GM21619 (cell line): Measurements from ENCODE around the gene MSH5.

Source experiments
- ATAC-seq: cut with Tn5 transposase; IDR thresholded peaks from one replicate; pipeline ENCODE4 v1.9.1; 2021; ENCODE audit not compliant: unreplicated experiment

MSH5 gene

DNA sequence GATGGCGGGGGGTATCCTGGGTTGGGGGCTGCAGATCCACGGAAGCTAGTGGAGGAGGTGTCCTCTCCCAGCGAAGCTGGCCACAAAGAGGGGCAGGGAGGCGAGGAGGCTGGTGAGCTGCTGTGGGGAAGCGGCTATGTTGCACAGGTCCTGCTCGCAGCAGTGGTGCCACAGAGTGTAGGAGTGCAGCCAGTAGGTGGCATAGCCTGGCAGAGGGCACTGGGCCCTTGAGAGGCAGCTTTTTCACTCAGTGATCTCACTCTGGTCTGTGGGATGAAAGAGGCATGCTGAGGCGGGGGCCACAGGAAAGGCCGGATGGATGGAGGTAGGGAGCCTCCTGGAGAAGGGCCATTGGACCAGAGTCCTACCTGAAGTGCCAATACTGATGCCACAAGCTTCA is 27.5 kb upstream of the MSH5 start:
- ATAC-seq: no peak

DNA sequence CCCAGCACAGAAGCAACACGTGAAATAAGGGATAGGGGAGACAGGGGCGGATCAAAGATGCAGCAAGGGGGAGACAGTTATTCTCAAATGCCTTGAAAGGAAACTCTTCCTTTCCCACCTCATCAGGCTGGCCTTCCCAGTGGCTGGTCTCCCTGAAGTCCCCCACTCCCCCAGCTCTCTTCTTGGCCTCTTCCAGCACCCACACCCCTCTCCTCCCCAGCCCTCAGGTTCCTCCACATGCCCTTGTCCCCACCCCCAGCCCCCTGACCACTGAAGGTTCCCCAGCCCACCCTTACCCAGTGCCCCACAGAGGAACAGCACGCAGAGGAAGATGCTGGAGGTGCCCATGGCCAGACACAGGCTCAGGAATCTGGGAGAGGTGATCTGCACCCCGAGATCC is 26.3 kb upstream of the MSH5 start:
- no peak for ATAC-seq

DNA sequence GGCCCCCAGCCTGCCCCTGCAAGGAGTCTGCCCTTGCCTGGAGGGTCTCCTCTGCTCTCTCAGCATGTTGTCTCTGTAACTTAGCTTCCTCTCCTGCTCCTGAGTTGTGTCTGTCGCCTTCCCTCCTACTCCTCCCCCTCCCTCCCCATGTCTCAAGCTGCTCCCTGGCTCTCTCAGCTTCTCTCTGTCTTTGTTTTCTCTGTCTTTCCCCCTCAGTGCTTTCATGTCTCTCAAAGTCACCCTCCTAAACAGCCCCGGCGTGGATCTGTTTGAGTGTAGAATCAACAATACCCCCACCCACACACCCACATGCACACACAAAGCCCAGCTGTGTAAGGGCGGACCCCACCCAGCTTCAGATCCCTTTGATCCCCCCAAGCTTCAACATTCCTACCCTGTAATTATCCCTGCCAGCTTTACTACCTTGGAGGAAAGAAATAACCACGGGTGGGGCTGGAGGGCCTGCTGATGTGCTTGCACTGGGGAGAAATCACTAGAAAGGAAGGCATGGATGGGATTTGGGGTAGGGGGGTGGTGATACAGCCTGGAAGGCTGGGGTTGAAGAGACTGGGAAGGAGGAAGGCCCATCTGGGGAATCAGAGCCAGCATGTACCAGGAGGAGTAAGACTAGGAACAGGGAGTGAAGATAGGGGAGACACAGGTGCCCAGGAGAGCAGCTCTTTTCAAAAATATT is 25.7 kb upstream of the MSH5 start:
- no peak for ATAC-seq

DNA sequence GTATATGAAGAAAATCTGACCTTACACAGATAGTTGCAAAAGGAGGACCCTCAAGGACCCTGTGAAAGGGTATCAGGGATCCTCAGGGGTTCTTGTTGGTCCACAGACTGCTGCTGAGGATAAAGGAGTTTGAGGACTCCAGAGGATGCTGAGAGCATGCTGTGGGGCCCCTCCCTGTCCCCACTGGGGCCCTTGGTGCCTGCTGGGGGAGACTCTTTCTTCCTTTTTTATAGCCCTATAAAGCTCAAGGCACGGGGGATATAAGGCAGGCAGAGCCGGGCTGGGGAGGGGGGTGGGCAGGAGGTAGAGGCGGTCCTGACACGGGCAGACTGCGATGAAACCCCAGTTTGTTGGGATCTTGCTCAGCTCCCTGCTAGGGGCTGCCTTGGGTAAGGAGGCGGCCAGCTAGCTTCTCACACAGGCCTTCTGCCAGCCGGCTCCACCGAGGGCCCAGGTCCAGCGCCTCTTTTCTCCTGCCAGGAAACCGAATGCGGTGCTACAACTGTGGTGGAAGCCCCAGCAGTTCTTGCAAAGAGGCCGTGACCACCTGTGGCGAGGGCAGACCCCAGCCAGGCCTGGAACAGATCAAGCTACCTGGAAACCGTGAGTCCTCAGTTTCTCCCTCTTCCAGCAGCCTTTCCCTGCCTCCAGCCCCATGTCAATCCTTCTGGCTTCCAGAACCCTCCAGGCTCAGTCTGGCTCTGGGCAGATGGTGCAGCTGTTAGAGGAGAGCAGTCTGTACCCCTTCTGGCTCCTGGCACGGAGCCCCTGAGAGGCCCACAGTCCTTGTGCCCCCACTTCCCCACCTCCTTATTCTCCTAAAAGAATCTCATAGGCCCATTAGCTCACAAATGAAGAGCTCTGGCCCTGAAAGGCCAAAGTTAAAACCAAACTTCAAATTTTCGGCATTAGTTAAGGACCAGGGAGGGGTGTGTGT is 24.5 kb upstream of the MSH5 start, which contains the start of gene LY6G6D:
Gene LY6G6D (plus strand): TSS at position 327 of the 937 bp plus-strand sequence. CDS start 8 bp downstream, at position 335.
- ATAC-seq: no peak

DNA sequence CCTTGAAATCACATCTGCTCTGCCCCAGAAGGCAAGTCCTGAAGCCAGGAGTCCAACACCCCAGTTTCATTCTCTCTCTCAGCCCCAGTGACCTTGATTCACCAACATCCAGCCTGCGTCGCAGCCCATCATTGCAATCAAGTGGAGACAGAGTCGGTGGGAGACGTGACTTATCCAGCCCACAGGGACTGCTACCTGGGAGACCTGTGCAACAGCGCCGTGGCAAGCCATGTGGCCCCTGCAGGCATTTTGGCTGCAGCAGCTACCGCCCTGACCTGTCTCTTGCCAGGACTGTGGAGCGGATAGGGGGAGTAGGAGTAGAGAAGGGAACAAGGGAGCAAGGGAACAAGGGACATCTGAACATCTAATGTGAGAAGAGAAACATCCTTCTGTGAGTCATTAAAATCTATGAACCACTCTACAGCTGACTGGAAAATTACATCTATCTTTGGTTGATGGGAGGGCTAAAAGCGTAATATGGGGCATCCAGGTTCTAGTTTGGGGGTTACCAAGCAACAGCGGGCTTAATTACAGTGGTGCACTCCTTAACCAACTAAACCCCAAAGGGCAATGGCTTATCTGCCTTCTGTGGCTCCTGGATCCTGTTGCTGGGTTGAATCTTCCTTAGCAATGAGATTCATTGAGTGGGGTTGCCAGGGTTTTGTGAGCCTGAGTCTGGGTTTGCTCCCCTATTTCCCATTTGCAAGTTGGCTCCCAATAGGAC is 22.1 kb upstream of the MSH5 start:
- no peak for ATAC-seq

DNA sequence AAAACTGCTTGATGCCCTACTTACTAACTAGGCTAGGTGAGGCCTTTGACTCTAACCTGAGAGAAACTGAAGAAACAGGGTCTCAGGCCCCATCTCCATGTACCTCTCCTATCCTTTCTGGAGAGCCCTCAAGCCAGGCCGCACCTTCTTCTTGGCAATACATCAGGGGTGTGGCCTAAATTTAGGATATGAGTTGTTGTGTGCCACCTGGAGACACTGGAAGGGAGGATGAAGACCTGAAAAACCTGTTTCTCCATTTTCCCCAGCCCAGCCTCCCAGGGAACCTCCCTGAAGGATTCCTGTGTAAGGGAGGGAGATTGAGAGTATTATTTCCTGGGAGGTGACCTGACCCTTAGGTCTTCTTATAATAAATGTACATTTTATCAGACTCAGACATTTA is 21.5 kb upstream of the MSH5 start:
- ATAC-seq: no peak

DNA sequence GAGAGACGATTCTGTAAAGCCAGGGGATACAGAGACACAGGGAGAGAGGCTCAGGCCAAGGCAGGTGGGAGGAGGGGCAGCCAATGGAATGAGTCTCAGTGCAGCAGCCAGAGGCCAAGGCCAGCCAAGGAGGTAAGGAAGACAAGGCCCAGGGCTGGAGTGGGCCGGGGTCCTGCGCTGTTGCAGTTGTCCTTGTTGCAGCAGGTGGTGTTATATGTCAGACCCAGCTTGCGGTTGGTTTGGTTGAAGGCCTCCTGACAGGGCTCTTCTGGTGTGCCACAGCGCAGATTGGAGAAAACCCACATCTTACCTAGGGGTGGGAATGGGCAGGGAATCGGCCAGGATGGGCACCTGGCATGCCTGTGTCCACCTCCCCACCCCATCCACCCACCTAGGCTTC is 20.8 kb upstream of the MSH5 start:
- no peak for ATAC-seq

DNA sequence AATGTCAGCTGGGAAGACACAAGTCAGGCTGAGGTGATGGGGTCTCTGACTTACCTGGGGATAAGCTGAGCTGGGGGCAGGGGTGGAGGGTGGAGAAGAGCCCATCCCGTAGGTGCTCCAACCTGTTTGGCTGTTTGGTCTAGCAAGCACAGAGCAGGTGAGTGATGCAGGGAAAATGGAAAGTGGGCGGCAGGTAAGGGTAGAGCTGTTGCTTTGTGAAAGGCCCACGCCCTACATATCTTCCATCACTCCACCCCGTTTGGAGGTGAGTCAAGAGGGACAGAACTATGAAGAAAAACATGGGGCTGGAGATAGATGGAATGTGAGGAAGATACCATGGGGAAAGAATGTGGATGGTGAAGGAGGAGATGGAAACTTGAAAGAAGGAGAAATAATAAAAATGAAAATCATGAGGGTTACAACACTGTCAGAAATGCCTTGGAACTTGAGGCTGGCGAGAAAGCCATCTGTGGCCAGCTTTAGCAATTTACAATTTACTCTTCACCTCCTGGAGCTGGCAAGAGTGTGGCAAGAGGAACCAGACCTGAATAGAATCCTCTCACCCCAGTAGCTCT is 19.5 kb upstream of the MSH5 start:
- ATAC-seq: no peak

DNA sequence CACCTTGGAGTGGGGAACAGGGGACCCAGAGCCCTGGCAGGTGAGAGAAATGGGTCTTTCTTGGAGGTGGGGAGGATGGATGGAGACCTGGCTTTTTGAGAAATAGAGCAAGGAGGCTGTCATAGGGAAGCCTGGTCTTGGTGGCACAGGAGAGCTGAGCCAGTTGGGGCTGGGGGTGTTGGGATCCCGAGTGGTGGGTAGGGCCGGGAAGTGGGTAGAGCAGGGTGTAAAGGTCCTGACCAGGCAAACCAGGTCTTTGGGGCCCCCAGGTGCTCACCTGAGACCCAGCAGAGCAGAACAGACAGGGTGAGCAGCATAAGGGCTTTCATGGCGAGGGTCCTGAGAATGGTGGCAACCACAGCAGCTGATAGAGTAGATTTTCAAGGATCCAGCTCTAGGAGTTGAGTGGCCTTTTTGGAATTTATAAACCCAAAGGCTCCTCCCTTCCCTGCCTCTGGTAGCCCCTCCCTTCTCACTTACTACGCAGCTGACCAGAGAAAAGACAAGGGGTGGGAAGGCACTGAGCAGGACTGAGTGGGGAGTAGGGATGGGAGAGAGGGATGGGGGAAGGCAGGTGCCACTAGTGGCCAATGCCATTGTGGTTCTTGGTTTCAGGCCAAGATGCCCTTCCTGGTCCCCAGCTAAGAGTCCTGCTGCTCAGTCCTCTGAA is 18.3 kb upstream of the MSH5 start, which contains the start of gene LY6G6C:
Gene LY6G6C (minus strand): TSS at position 396 of the 670 bp plus-strand sequence. CDS start 67 bp downstream, at position 329.
- ATAC-seq: no peak

DNA sequence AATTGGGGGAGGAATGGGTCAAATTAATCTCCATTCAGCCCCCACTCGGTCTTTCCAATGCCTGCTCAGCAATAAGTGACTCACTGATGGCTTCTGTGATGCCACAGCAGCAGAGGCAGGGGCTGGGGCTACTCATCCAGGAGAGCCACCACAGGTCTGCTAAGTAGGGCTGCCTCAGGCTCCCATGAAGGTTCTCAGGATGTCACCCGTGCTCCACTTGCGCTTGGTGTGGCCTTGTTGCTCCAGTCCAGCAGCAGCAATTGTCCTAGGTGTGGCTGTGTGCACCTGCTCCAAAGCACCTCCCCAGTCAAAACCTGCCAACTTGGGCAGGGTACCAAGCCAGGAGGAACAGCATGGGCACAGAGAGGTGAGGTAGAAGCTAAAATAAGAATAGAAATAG is 17.6 kb upstream of the MSH5 start:
- ATAC-seq: no peak

DNA sequence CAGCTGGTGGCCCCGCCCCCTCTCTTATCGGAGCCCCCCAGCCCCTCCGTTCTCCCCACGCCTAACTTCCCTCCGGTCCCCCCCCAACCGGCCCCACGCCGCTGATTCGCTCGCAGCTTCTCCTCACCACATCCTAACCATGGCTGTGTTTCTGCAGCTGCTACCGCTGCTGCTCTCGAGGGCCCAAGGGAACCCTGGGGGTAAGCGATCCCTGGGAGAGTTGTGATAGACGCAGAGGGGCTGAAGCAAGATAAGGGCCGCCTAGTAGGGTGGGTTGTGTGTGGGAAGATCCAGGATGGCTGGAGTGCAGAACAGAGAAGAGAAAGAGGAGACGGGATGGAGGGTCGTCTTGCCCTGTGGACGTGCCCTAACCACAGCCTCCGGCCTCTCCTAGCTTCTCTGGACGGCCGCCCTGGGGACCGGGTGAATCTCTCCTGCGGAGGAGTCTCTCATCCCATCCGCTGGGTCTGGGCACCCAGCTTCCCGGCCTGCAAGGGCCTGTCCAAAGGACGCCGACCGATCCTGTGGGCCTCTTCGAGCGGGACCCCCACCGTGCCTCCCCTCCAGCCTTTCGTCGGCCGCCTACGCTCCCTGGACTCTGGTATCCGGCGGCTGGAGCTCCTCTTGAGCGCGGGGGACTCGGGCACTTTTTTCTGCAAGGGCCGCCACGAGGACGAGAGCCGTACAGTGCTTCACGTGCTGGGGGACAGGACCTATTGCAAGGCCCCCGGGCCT is 16.4 kb upstream of the MSH5 start, which contains the start of gene MPIG6B:
Gene MPIG6B (plus strand): TSS at position 129 of the 735 bp plus-strand sequence. CDS start 11 bp downstream, at position 140.
- no peak for ATAC-seq

DNA sequence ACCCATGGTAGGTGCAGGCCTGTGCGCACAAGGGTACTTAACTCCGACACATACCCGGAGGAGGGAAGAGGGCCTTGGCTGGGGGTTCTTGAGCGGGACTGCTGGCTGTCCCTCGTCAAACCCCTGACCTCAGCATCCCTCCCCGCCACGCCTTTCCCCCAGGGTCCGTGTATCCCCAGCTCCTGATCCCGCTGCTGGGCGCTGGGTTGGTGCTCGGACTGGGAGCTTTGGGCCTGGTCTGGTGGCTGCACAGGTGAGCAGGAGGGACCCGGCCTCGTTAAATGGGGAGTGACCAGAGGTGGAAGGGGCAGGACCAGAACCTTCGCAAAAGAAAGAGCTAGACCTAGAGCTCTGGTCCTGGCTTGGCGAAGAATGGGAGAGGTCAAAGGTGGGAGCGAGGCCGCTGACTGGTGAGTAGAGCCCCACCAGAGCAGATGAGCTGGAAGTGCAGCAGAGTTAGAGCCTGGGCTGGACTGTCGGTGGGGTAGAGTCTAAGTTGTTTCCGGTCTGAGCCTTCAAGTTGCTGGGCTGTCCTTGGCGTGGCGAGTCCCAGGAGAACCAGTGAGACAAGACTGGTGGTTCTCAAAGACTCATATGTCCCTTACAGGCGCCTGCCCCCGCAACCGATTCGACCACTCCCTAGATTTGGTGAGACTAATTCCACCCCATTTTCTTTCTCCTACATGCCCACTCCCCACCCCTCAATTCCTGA is 15.7 kb upstream of the MSH5 start:
- ATAC-seq: no peak

DNA sequence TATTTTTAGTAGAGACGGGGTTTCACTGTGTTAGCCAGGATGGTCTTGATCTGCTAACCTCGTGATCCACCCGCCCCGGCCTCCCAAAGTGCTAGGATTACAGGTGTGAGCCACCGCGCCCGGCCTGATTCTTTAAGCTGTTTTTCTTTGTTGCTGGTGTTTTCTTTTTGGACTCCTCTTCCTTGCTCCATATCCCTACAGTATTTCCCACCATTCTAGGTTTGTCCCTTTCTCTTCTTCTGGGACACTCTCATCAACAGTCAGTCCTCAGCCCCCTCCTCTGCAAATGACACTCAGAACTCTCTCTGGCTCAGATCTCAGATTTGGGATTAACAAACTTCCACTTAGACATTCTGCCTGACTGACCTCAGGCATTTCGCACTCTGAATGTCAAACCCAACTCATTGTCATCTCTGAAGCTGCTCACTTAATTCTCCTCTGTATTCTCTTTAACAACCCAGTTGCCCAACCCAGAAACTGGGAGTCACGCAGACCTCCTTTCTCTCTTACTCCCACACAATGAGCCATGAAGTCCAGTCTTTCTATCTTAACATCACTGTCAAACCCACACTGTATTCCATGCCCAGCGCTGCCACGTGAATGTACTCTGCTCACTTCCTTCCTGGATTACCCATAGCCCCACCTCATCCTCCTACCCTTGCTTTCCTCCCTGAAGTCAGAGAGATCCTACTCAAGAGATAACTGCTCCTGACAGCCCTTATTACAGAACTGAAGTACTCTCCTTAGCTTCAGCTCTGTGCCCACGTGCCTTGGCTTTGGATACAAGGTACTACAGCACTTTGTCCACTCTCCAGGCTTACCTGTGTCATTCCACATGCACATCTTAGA is 14.1 kb upstream of the MSH5 start:
- no peak for ATAC-seq

DNA sequence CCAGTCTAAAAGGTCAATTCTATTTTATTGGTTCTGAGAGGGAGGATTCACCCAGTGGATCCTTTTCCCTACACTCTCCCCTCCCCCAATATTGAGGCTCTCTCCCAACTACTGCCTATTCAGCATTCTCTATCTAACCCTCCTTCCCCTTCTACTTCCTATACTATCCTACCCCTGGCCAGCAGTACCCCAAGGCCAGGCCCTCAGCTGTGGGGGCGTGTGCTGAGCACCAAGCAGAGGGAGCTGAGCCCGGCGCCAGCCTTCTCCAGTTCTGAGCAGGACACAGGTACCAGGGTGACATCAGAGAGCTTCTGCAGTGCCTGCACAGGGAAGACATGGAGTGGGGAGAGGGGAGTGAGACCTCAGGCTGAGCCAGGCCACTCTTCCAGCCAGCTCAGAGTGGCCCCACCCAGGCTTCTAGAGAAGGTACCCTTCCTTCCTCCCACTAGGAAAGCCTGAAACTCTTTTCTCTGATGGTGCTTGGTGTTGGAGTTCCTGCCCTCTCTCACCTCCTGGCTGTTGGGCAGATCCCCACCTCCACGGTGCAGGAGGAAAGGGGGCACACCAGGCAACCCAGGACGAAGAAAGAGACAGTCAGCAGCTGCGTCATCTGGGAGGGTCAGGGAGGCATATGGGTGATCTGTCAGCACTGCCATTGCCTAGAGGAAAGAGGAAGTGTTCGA is 12.6 kb upstream of the MSH5 start:
- no peak for ATAC-seq

DNA sequence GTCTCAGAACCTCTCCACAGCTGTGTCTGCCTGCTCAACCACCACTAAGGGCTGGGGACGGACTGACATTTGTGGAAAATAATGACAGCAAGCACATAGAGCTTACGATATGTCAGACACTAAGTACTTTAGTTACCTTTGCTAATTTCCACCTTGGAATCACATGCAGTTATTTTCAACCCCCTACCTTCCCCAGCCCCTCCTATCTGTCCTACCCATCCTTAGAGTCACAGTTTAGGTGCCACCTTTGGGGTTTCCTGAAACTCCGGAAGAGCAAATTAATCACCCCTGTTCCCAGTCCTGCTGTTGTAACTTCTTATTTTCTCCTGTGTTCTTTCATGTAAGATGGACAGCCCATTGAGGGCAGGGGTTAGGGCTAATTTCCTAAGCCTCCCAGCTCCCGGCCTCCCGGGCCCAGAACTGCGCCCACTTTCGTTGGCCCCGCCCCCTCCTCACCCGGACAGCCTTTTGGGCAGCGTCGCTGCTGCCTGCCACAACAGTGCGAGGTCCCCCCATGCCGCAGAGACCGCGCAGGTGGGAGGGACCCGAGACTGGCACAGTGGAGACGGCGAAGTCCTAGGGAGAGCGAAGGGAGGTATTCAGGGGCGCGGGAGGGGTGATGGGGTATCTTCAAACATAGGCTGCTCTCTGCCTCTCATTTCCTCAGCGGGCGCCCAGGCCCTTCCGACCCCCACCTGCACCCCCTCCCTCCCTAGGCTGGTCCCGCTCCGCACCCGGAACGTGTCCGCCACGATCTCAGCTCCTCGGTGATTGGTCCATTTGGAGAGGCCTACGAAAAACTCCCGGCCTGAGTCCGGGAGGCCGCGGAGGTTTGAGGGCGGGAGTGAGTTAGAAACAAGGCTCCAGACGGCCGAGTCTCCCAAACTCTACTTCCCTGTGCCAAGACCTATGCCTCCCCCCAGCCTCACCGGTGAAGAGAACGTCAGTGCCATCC is 11.8 kb upstream of the MSH5 start:
- no peak for ATAC-seq

DNA sequence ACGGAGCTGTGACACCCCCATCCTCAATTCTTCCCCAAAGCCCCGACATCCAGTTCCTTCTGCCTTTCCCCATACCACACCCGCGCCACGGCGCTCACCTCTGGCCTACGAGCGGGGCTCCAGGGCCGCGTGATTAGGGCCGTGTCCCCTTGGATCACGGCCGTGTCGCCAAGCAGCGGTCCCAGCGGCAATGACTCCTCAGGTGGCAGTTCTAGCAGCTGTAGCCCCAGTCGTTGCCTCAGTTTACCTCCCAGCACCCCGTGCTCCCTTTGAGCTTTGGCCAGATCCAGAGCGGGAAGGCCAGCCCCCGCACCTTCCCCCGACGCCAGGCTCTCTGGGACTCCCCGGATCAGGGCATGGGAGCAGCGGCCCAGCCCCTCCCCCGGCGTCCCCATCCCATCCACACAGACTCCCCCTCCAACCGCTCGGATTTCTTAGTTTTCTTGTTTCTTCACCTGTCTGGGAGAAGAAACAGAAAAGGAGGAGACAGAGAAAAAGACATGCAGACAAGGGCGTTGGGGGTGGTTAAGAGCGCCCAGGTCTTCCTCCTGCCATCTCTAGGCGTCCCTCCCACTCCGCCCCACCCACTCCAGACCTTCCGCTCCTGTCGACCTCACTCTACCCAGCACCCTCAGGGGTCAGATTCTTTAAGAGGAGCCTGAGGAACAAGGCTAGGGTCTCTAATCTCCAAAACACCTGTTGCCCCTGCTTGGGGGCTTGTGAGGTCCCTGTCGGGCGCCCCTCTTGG is 10.9 kb upstream of the MSH5 start, which contains the start of gene DDAH2:
Gene DDAH2 (minus strand): TSS at position 533 of the 748 bp plus-strand sequence. CDS start 138 bp downstream, at position 395.
- no peak for ATAC-seq
